DND-41 (cell line): ENCODE results near the gene FRAT1.
"Not testable (repeated sequence)": the region's sequence is repeated elsewhere in the genome, so short reads cannot be mapped to it uniquely, and the experiment has no call there.

ENCODE experiments used
- ATAC-seq: fragments of 200-7000 bp; cut with Tn5 transposase; 3 replicates; pipeline ENCODE4 v1.9.1; 2021; ENCODE audit warnings: low read depth; ENCODE audit not compliant: insufficient read depth
- DNase-seq: peaks from one replicate; pipeline ENCODE4 v3.0.0-alpha.2; 2020
- H2AFZ ChIP-seq: 2 replicates; pipeline ENCODE4 v1.6.0; 2012; ENCODE audit warnings: low read depth, low read length
- H3K27ac ChIP-seq: 2 replicates; pipeline ENCODE4 v1.5.1; 2012; ENCODE audit warnings: low read length, inconsistent platforms
- H3K27me3 ChIP-seq: fragments of 200-600 bp; sonication (generic); 2 replicates; pipeline ENCODE4 v1.6.0; 2012; ENCODE audit warnings: low read length, mild to moderate bottlenecking, inconsistent platforms; ENCODE audit not compliant: insufficient read depth, poor library complexity
- H3K36me3 ChIP-seq: 2 replicates; pipeline ENCODE4 v1.5.1; 2012; ENCODE audit warnings: low read length, inconsistent platforms; ENCODE audit not compliant: insufficient read depth
- H3K4me1 ChIP-seq: 2 replicates; pipeline ENCODE4 v1.5.1; 2012; ENCODE audit warnings: mild to moderate bottlenecking, low read length; ENCODE audit not compliant: insufficient read depth
- H3K4me2 ChIP-seq: 2 replicates; pipeline ENCODE4 v1.6.0; 2012; ENCODE audit warnings: mild to moderate bottlenecking, moderate library complexity, low read length, inconsistent platforms; ENCODE audit not compliant: insufficient read depth
- H3K4me3 ChIP-seq, 2 experiments: fragments of 200-600 bp in 1 of 2; shearing (Covaris generic) in 1 of 2; 2 replicates each; pipeline ENCODE4 v1.5.1; 2012 to 2016; ENCODE audit warnings: inconsistent platforms in 2 of 2, low read length in 2 of 2, mild to moderate bottlenecking in 2 of 2, low read depth in 1 of 2, moderate library complexity in 1 of 2
- H3K79me2 ChIP-seq: 2 replicates; pipeline ENCODE4 v1.6.0; 2012; ENCODE audit warnings: low read length, inconsistent platforms; ENCODE audit not compliant: insufficient read depth
- H3K9ac ChIP-seq: 2 replicates; pipeline ENCODE4 v1.6.0; 2012; ENCODE audit warnings: low read depth, mild to moderate bottlenecking, inconsistent platforms, low read length, moderate library complexity
- H3K9me3 ChIP-seq: 2 replicates; pipeline ENCODE4 v1.5.1; 2012; ENCODE audit warnings: low read length, moderate library complexity, mild to moderate bottlenecking, inconsistent platforms; ENCODE audit not compliant: insufficient read depth, severe bottlenecking
- H4K20me1 ChIP-seq: 2 replicates; pipeline ENCODE4 v1.6.0; 2012; ENCODE audit warnings: low read length; ENCODE audit not compliant: insufficient read depth
- CTCF ChIP-seq: IDR thresholded peaks from 2 replicates; pipeline ENCODE4 v1.5.1; 2012; ENCODE audit warnings: borderline replicate concordance, low read length, moderate library complexity, mild to moderate bottlenecking; ENCODE audit not compliant: poor library complexity, severe bottlenecking; ENCODE audit errors: extremely low read depth
- EZH2 ChIP-seq: IDR thresholded peaks from 3 replicates; pipeline ENCODE4 v1.6.1; 2012; ENCODE audit warnings: borderline replicate concordance, low read depth, mild to moderate bottlenecking, moderate library complexity, low read length, inconsistent platforms; ENCODE audit not compliant: severe bottlenecking

Gene FRAT1

GRCh38 chr10:97336942-97337831, 18.1 kb downstream of the FRAT1 start:
- Histone ChIP-seq H2AFZ (no peak overlapping the region; the same call in 1 of the 2 replicates), H3K4me1 (peaks cover 23% of the 10 kb centered on the region), H3K27ac (no peak overlapping the region), H4K20me1 (peaks cover 15% of the 10 kb centered on the region), H3K4me2 (no peak overlapping the region), H3K27me3 (peaks cover 10% of the 10 kb centered on the region), H3K9ac (no peak overlapping the region), H3K36me3 (no peaks in the 10 kb centered on the region; the same call in 1 of the 2 replicates), H3K4me3 (no peak overlapping the region), H3K9me3 (no peaks in the 10 kb centered on the region), H3K79me2 (peaks cover 18% of the 10 kb centered on the region)
- TF ChIP-seq CTCF (no peak), EZH2 (no peak)
- DNase-seq (no peak), ATAC-seq (no peak)

- H3K4me3 ChIP-seq: no peak overlapping the region
- H3K79me2 ChIP-seq: peaks cover 10% of the 10 kb centered on the region
- DNase-seq: no peak
- H3K9me3 ChIP-seq: no peaks in the 10 kb centered on the region
- H4K20me1 ChIP-seq: peaks cover 7% of the 10 kb centered on the region
- no peak for TF ChIP-seq CTCF
- no peak for TF ChIP-seq EZH2
- peaks cover 14% of the 10 kb centered on the region for H3K4me1 ChIP-seq
- H3K9ac ChIP-seq: no peak overlapping the region
- H3K36me3 ChIP-seq: no peaks in the 10 kb centered on the region; the same call in 1 of the 2 replicates
- H3K27me3 ChIP-seq: peaks cover 10% of the 10 kb centered on the region
- no peak overlapping the region for H3K27ac ChIP-seq
- H2AFZ ChIP-seq: no peak overlapping the region
- H3K4me2 ChIP-seq: no peak overlapping the region
- ATAC-seq: no peak
Observed at GRCh38 chr10:97338041-97338440, 19.0 kb downstream of the FRAT1 start.

GRCh38 chr10:97341416-97341815, 22.3 kb downstream of the FRAT1 start:
- no peaks in the 10 kb centered on the region for H3K4me1 ChIP-seq
- no peak overlapping the region for H3K9ac ChIP-seq
- DNase-seq: no peak
- H3K4me3 ChIP-seq: no peak overlapping the region
- TF ChIP-seq EZH2 (no peak), CTCF (no peak)
- no peaks in the 10 kb centered on the region for H4K20me1 ChIP-seq
- no peak overlapping the region for H2AFZ ChIP-seq
- H3K79me2 ChIP-seq: no peaks in the 10 kb centered on the region
- no peaks in the 10 kb centered on the region for H3K9me3 ChIP-seq
- ATAC-seq: no peak
- no peaks in the 10 kb centered on the region for H3K36me3 ChIP-seq
- no peak overlapping the region for H3K27ac ChIP-seq
- H3K27me3 ChIP-seq: peaks cover 10% of the 10 kb centered on the region
- H3K4me2 ChIP-seq: no peak overlapping the region

GRCh38 chr10:97343664-97344063, 24.6 kb downstream of the FRAT1 start:
- H3K4me3 ChIP-seq, H2AFZ ChIP-seq, ATAC-seq, H3K27ac ChIP-seq, H3K27me3 ChIP-seq, H3K36me3 ChIP-seq, H3K4me1 ChIP-seq, H3K9me3 ChIP-seq, H3K4me2 ChIP-seq, H3K9ac ChIP-seq, H4K20me1 ChIP-seq, DNase-seq, H3K79me2 ChIP-seq: not testable (repeated sequence)
